IMR-90 (cell line): ENCODE results near the gene ATP13A5. TPM values are rescaled to one million over a fixed set of nuclear protein-coding genes. Genes with fewer than 3 reads are reported as not detected.

ENCODE experiments used
- ATAC-seq: fragments of 200-7000 bp; cut with Tn5 transposase; 2 replicates; pipeline ENCODE4 v1.9.1; 2020; ENCODE audit warnings: low read depth, mild to moderate bottlenecking, moderate library complexity
- BruUV-seq: library from RNA; stranded (reverse); fragments of 400-500 nt; replicated peaks from 2 replicates; lab custom pipeline; 2021; lab: Mats Ljungman, UMichigan
- CTCF ChIA-PET: fragments of 300-600 bp; formaldehyde crosslinking; extraction: SDS; loops from one replicate; lab custom pipeline; 2021; ENCODE audit warnings: antibody characterized with exemption; lab: Yijun Ruan, JAX
- POLR2A ChIA-PET: fragments of 300-600 bp; sonication (Branson Sonifier 250); formaldehyde crosslinking; loops from one replicate; lab custom pipeline; 2022; ENCODE audit warnings: antibody characterized with exemption; ENCODE audit not compliant: unreplicated experiment; lab: Charles Lee
- DNase-seq: peaks from one replicate; pipeline ENCODE4 v3.0.0; 2013
- H2AFZ ChIP-seq: replicated peaks from 2 replicates; pipeline ENCODE3; 2013; ENCODE audit warnings: low read length, mild to moderate bottlenecking; ENCODE audit not compliant: poor library complexity
- H2AK5ac ChIP-seq: 2 replicates; pipeline ENCODE4 v1.6.1; 2013; ENCODE audit warnings: low read depth, low read length, inconsistent platforms
- H2AK9ac ChIP-seq: replicated peaks from 2 replicates; pipeline ENCODE3; 2013; ENCODE audit warnings: mild to moderate bottlenecking, low read depth, low read length, moderate library complexity; ENCODE audit not compliant: poor library complexity
- H2BK120ac ChIP-seq: 2 replicates; pipeline ENCODE4 v1.6.1; 2013; ENCODE audit warnings: low read depth, low read length, inconsistent platforms
- H2BK15ac ChIP-seq: 3 replicates; pipeline ENCODE4 v1.6.1; 2013; ENCODE audit warnings: low read depth, low read length, inconsistent platforms
- H2BK20ac ChIP-seq: 2 replicates; pipeline ENCODE4 v1.6.1; 2013; ENCODE audit warnings: low read depth, mild to moderate bottlenecking, inconsistent platforms, low read length, moderate library complexity
- H2BK5ac ChIP-seq: 2 replicates; pipeline ENCODE4 v1.6.1; 2013; ENCODE audit warnings: mild to moderate bottlenecking, low read depth, low read length, inconsistent platforms; ENCODE audit not compliant: poor library complexity, severe bottlenecking
- H3K14ac ChIP-seq: replicated peaks from 2 replicates; pipeline ENCODE4 v1.6.1; 2013; ENCODE audit warnings: low read depth, low read length, inconsistent platforms
- H3K18ac ChIP-seq: 2 replicates; pipeline ENCODE4 v1.6.1; 2013; ENCODE audit warnings: low read depth, low read length, control low read depth
- H3K23ac ChIP-seq: 2 replicates; pipeline ENCODE4 v1.6.1; 2013; ENCODE audit warnings: low read depth, low read length, inconsistent platforms
- H3K27ac ChIP-seq: 2 replicates; pipeline ENCODE4 v1.5.1; 2013; ENCODE audit warnings: mild to moderate bottlenecking, control low read depth, low read length; ENCODE audit not compliant: insufficient read depth
- H3K27me3 ChIP-seq: 2 replicates; pipeline ENCODE4 v1.6.1; 2013; ENCODE audit warnings: low read length; ENCODE audit not compliant: control insufficient read depth, insufficient read depth
- H3K36me3 ChIP-seq: 2 replicates; pipeline ENCODE4 v1.6.1; 2013; ENCODE audit warnings: low read length, mixed read lengths; ENCODE audit not compliant: control insufficient read depth, insufficient read depth
- H3K4ac ChIP-seq: 2 replicates; pipeline ENCODE4 v1.6.1; 2013; ENCODE audit warnings: low read depth, low read length, inconsistent platforms
- H3K4me1 ChIP-seq: 2 replicates; pipeline ENCODE4 v1.6.1; 2013; ENCODE audit warnings: low read length, mixed read lengths; ENCODE audit not compliant: control insufficient read depth, insufficient read depth
- H3K4me2 ChIP-seq: 2 replicates; pipeline ENCODE4 v1.6.1; 2013; ENCODE audit warnings: low read depth, mild to moderate bottlenecking, control low read depth, low read length, moderate library complexity
- H3K4me3 ChIP-seq: 2 replicates; pipeline ENCODE4 v1.5.1; 2013; ENCODE audit warnings: low read depth, mild to moderate bottlenecking, control low read depth, low read length, moderate library complexity; ENCODE audit not compliant: insufficient read depth
- H3K56ac ChIP-seq: 2 replicates; pipeline ENCODE4 v1.6.1; 2013; ENCODE audit warnings: low read length, inconsistent platforms; ENCODE audit not compliant: insufficient read depth; ENCODE audit errors: extremely low read depth
- H3K79me1 ChIP-seq, 2 experiments: 2 replicates each; pipeline ENCODE4 v1.6.1; 2013; ENCODE audit warnings: low read length in 2 of 2, inconsistent platforms in 1 of 2, low read depth in 1 of 2
- H3K9ac ChIP-seq: 2 replicates; pipeline ENCODE4 v1.6.1; 2013; ENCODE audit warnings: low read depth, low read length, control low read depth
- H3K9me1 ChIP-seq: 2 replicates; pipeline ENCODE4 v1.6.1; 2013; ENCODE audit warnings: low read length, inconsistent platforms; ENCODE audit not compliant: insufficient read depth
- H3K9me3 ChIP-seq: 2 replicates; pipeline ENCODE4 v1.6.1; 2013; ENCODE audit warnings: low read length; ENCODE audit not compliant: control insufficient read depth, insufficient read depth
- H4K20me1 ChIP-seq: 2 replicates; pipeline ENCODE4 v1.6.1; 2013; ENCODE audit warnings: low read length, inconsistent platforms; ENCODE audit not compliant: insufficient read depth
- H4K5ac ChIP-seq: 2 replicates; pipeline ENCODE4 v1.6.1; 2013; ENCODE audit warnings: mild to moderate bottlenecking, low read depth, low read length, control low read depth
- H4K8ac ChIP-seq, 2 experiments: 2 replicates each; pipeline ENCODE4 v1.6.1; 2013; ENCODE audit warnings: low read depth in 2 of 2, low read length in 2 of 2, control low read depth in 1 of 2, inconsistent platforms in 1 of 2
- H4K91ac ChIP-seq: 2 replicates; pipeline ENCODE4 v1.6.1; 2013; ENCODE audit warnings: low read depth, low read length, inconsistent platforms; ENCODE audit not compliant: insufficient read depth
- BHLHE40 ChIP-seq: fragments of 150-350 bp; IDR thresholded peaks from 2 replicates; pipeline ENCODE4 v1.6.1; 2016; ENCODE audit warnings: mild to moderate bottlenecking, low read depth, low read length
- CEBPB ChIP-seq: IDR thresholded peaks from 2 replicates; pipeline ENCODE4 v1.6.1; 2012; ENCODE audit warnings: low read depth, low read length, improper control_type of control experiment
- CHD1 ChIP-seq: IDR thresholded peaks from 2 replicates; pipeline ENCODE4 v1.6.1; 2012; ENCODE audit warnings: low read depth, low read length, improper control_type of control experiment
- CTCF ChIP-seq: conservative IDR thresholded peaks from 2 replicates; pipeline ENCODE4 v1.5.1; 2012; ENCODE audit warnings: mild to moderate bottlenecking, low read depth, low read length, improper control_type of control experiment
- ELK1 ChIP-seq: fragments of 150-350 bp; IDR thresholded peaks from 2 replicates; pipeline ENCODE4 v1.6.1; 2016; ENCODE audit warnings: low read depth, mild to moderate bottlenecking, low read length, moderate library complexity, borderline replicate concordance
- FOS ChIP-seq: fragments of 150-350 bp; IDR thresholded peaks from 2 replicates; pipeline ENCODE4 v1.6.1; 2016; ENCODE audit warnings: low read depth, low read length
- MAFK ChIP-seq: IDR thresholded peaks from 2 replicates; pipeline ENCODE4 v1.6.1; 2012; ENCODE audit warnings: low read depth, low read length, improper control_type of control experiment
- MAZ ChIP-seq: IDR thresholded peaks from 2 replicates; pipeline ENCODE4 v1.6.1; 2012; ENCODE audit warnings: low read depth, mild to moderate bottlenecking, low read length, improper control_type of control experiment, moderate library complexity, borderline replicate concordance
- MXI1 ChIP-seq: IDR thresholded peaks from 2 replicates; pipeline ENCODE4 v1.6.1; 2012; ENCODE audit warnings: low read depth, mild to moderate bottlenecking, low read length, moderate library complexity, borderline replicate concordance
- POLR2A ChIP-seq: IDR thresholded peaks from 2 replicates; pipeline ENCODE4 v1.6.1; 2012; ENCODE audit warnings: mild to moderate bottlenecking, low read depth, low read length
- RAD21 ChIP-seq: IDR thresholded peaks from 2 replicates; pipeline ENCODE4 v1.6.1; 2012; ENCODE audit warnings: low read length, improper control_type of control experiment
- RCOR1 ChIP-seq: IDR thresholded peaks from 2 replicates; pipeline ENCODE4 v1.6.1; 2012; ENCODE audit warnings: mild to moderate bottlenecking, low read length, improper control_type of control experiment; ENCODE audit not compliant: insufficient replicate concordance
- RFX5 ChIP-seq: IDR thresholded peaks from 2 replicates; pipeline ENCODE4 v1.8.0; 2012; ENCODE audit warnings: low read depth, mild to moderate bottlenecking, low read length, moderate library complexity
- SMC3 ChIP-seq: fragments of 150-350 bp; IDR thresholded peaks from 2 replicates; pipeline ENCODE4 v1.6.1; 2016; ENCODE audit warnings: low read depth, mild to moderate bottlenecking, antibody characterized with exemption, low read length, moderate library complexity
- USF2 ChIP-seq: fragments of 150-350 bp; IDR thresholded peaks from 2 replicates; pipeline ENCODE4 v1.6.1; 2017; ENCODE audit warnings: mild to moderate bottlenecking, antibody characterized with exemption, low read length, low read depth
- WGBS, 2 experiments: methylation state at CpG; one replicate each; pipeline versions ENCODE4 v1.1.5 to v1.1.7; 2013; ENCODE audit warnings: missing lambda C conversion rate in 2 of 2; ENCODE audit not compliant: insufficient read length in 1 of 2; ENCODE audit errors: extremely low coverage in 2 of 2; 5-methylcytosine and 5-hydroxymethylcytosine counted together
- dilution Hi-C: fragments of 300-500 bp; cut with HindIII; formaldehyde crosslinking; loops from one replicate; pipeline ENCODE4 v1.14.3; 2018; ENCODE audit warnings: low sequenced_read_pairs; ENCODE audit not compliant: unreplicated experiment
- in situ Hi-C: fragments of 300-500 bp; cut with MboI; formaldehyde crosslinking; loops from 3 replicates; pipeline ENCODE4 v1.14.3; 2019; ENCODE audit warnings: low sequenced_read_pairs, inconsistent platforms, mixed read lengths
- intact Hi-C: fragments of 100-400 bp; cut with micrococcal nuclease; formaldehyde crosslinking; loops from 2 replicates; pipeline ENCODE4 v1.10.0; 2022
- polyA plus RNA-seq, 3 experiments: library from polyadenylated mRNA; depleted of rRNA; stranded (reverse); fragments of >200 nt; gene quantifications; 2 replicates each; pipeline ENCODE4 v1.2.3, GENCODE V29; 2012; ENCODE audit warnings: low replicate concordance in 1 of 3
- total RNA-seq: library from RNA; depleted of rRNA; stranded (reverse); fragments of >200 nt; gene quantifications from 2 replicates; pipeline ENCODE4 v1.2.3, GENCODE V29; 2012

Gene ATP13A5
- total and polyA plus RNA-seq, 2 of the 4 experiments (the other 2 are of a cell fraction) = not detected

GRCh38 chr3:193240850-193241706, 137.5 kb downstream of the ATP13A5 start, which contains the start of gene PLAAT1:
Gene PLAAT1 (plus strand): TSS chr3:193241222. CDS start chr3:193255651, 14,429 bp downstream.
- H3K9ac ChIP-seq = no peak within 1 kb of the TSS
- POLR2A ChIA-PET = no interaction called here
- 0% methylated on average over 9 of the region's 93 CpGs; no CpG with 5 or more reads in 1 of the 2 experiments for WGBS, 2 experiments
- TF ChIP-seq FOS = no peak
- no peak for TF ChIP-seq MXI1
- no peak for TF ChIP-seq RFX5
- no peak for TF ChIP-seq RCOR1
- no peak for TF ChIP-seq RAD21
- TF ChIP-seq CTCF = no peak
- TF ChIP-seq BHLHE40 = no peak
- no peak for TF ChIP-seq ELK1
- no peak for TF ChIP-seq MAFK
- no peak for TF ChIP-seq MAZ
- no peak for TF ChIP-seq CHD1
- TF ChIP-seq SMC3 = no peak
- no peak for TF ChIP-seq CEBPB
- no peak for TF ChIP-seq POLR2A
- no peak for TF ChIP-seq USF2

More at GRCh38 chr3:193240850-193241706, 137.5 kb downstream of the ATP13A5 start, which contains the start of gene PLAAT1:
- H4K91ac ChIP-seq = no peak within 1 kb of the TSS
- no peak within 1 kb of the TSS for H4K8ac ChIP-seq
- H3K9me1 ChIP-seq = no peaks in the 10 kb centered on the region
- CTCF ChIA-PET = no interaction called here
- dilution Hi-C loops (no loop called here), in situ Hi-C loops (no loop called here), intact Hi-C loops (loop anchor here (5.0 kb wide), 1 partner anchor 429 kb away; no protein-coding TSS in a partner anchor)
- H3K56ac ChIP-seq = no peak within 1 kb of the TSS
- no peaks in the 10 kb centered on the region for H3K79me1 ChIP-seq
- H3K14ac ChIP-seq = no peak within 1 kb of the TSS
- no peak within 1 kb of the TSS for H2BK120ac ChIP-seq
- H3K4me2 ChIP-seq = peak within 1 kb of the TSS; percentile 75
- no peak within 1 kb of the TSS for H3K27ac ChIP-seq
- H2AK9ac ChIP-seq = no peak within 1 kb of the TSS
- H3K27me3 ChIP-seq = no peaks in the 10 kb centered on the region
- no TSS peak for BruUV-seq
- H2BK15ac ChIP-seq = no peak within 1 kb of the TSS
- H2BK5ac ChIP-seq = no peak within 1 kb of the TSS
- H3K4ac ChIP-seq = no peak within 1 kb of the TSS
- no peaks in the 10 kb centered on the region for H4K20me1 ChIP-seq
- peak within 1 kb of the TSS; percentile 83 for H2AFZ ChIP-seq
- ATAC-seq (peak; percentile 78), DNase-seq (peak; percentile 19)
- H3K18ac ChIP-seq = no peak within 1 kb of the TSS
- H3K4me1 ChIP-seq = no peaks in the 10 kb centered on the region
- H3K9me3 ChIP-seq = no peaks in the 10 kb centered on the region
- H3K36me3 ChIP-seq = no peaks in the 10 kb centered on the region
- H4K5ac ChIP-seq = no peak within 1 kb of the TSS
- no peak within 1 kb of the TSS for H2AK5ac ChIP-seq
- H3K23ac ChIP-seq = no peak within 1 kb of the TSS
- H3K4me3 ChIP-seq = peak within 1 kb of the TSS; percentile 48
- no peak within 1 kb of the TSS for H2BK20ac ChIP-seq
